Measurements from ENCODE around the gene GGT5.
"Not testable (repeated sequence)": the region's sequence is repeated elsewhere in the genome, so short reads cannot be mapped to it uniquely, and the experiment has no call there.

Gene GGT5

GRCh38 chr22:24247564-24248344, 2.9 kb upstream of the GGT5 start:
- H3K9me3 Mint-ChIP-seq, result no peaks in the 10 kb centered on the region
- no peaks in the 10 kb centered on the region for H3K27me3 Mint-ChIP-seq
- H3K36me3 Mint-ChIP-seq (ENCODE audit: low read depth), result no peaks in the 10 kb centered on the region
- peaks cover 16% of the 10 kb centered on the region for H3K4me1 Mint-ChIP-seq (ENCODE audit: low read depth)
- DNase-seq, result peak; percentile 65
- H3K4me3 Mint-ChIP-seq, result no peak overlapping the region
- no peak overlapping the region for H3K27ac Mint-ChIP-seq

- DNase-seq, result no peak
- peaks cover 23% of the 10 kb centered on the region for H3K4me1 Mint-ChIP-seq (ENCODE audit: low read depth)
- H3K27ac Mint-ChIP-seq, result no peak overlapping the region
- no peak overlapping the region for H3K4me3 Mint-ChIP-seq
- H3K9me3 Mint-ChIP-seq, result no peaks in the 10 kb centered on the region
- no peaks in the 10 kb centered on the region for H3K36me3 Mint-ChIP-seq (ENCODE audit: low read depth)
- no peaks in the 10 kb centered on the region for H3K27me3 Mint-ChIP-seq
Observed at GRCh38 chr22:24247011-24247507, 2.2 kb upstream of the GGT5 start.

GRCh38 chr22:24245584-24246561, 991 bp upstream of the GGT5 start:
- H3K27me3 Mint-ChIP-seq; H3K4me3 Mint-ChIP-seq; DNase-seq; H3K36me3 Mint-ChIP-seq (ENCODE audit: low read depth); H3K9me3 Mint-ChIP-seq; H3K27ac Mint-ChIP-seq: not testable (repeated sequence)
- H3K4me1 Mint-ChIP-seq (ENCODE audit: low read depth), result peaks cover 31% of the 10 kb centered on the region

- no peaks in the 10 kb centered on the region for H3K9me3 Mint-ChIP-seq
- no peaks in the 10 kb centered on the region for H3K27me3 Mint-ChIP-seq
- no peak for DNase-seq
- H3K4me3 Mint-ChIP-seq, result no peak overlapping the region
- no peaks in the 10 kb centered on the region for H3K36me3 Mint-ChIP-seq (ENCODE audit: low read depth)
- peaks cover 35% of the 10 kb centered on the region for H3K4me1 Mint-ChIP-seq (ENCODE audit: low read depth)
- no peak overlapping the region for H3K27ac Mint-ChIP-seq
Observed at GRCh38 chr22:24244144-24244787, 616 bp downstream of the GGT5 start.

GRCh38 chr22:24243417-24243816, 1.5 kb downstream of the GGT5 start:
- H3K4me3 Mint-ChIP-seq; DNase-seq; H3K9me3 Mint-ChIP-seq; H3K27me3 Mint-ChIP-seq; H3K36me3 Mint-ChIP-seq (ENCODE audit: low read depth): not testable (repeated sequence)
- Mint-ChIP-seq H3K4me1 (ENCODE audit: low read depth) (peaks cover 35% of the 10 kb centered on the region), H3K27ac (peak overlapping the region; percentile 55)

- H3K4me3 Mint-ChIP-seq; H3K36me3 Mint-ChIP-seq (ENCODE audit: low read depth); H3K27me3 Mint-ChIP-seq; H3K9me3 Mint-ChIP-seq; H3K27ac Mint-ChIP-seq; DNase-seq: not testable (repeated sequence)
- H3K4me1 Mint-ChIP-seq (ENCODE audit: low read depth), result peaks cover 35% of the 10 kb centered on the region
Observed at GRCh38 chr22:24240985-24241692, 3.7 kb downstream of the GGT5 start.

GRCh38 chr22:24240381-24240780, 4.5 kb downstream of the GGT5 start:
- H3K36me3 Mint-ChIP-seq (ENCODE audit: low read depth), result no peaks in the 10 kb centered on the region
- H3K27me3 Mint-ChIP-seq, result no peaks in the 10 kb centered on the region
- no peaks in the 10 kb centered on the region for H3K9me3 Mint-ChIP-seq
- peaks cover 35% of the 10 kb centered on the region for H3K4me1 Mint-ChIP-seq (ENCODE audit: low read depth)
- no peak overlapping the region for H3K4me3 Mint-ChIP-seq
- no peak overlapping the region for H3K27ac Mint-ChIP-seq
- DNase-seq, result no peak

GRCh38 chr22:24238101-24238694, 6.7 kb downstream of the GGT5 start:
- H3K4me1 Mint-ChIP-seq (ENCODE audit: low read depth), result peaks cover 24% of the 10 kb centered on the region
- not testable (repeated sequence) for H3K36me3 Mint-ChIP-seq (ENCODE audit: low read depth); H3K27me3 Mint-ChIP-seq; H3K9me3 Mint-ChIP-seq; DNase-seq; H3K27ac Mint-ChIP-seq; H3K4me3 Mint-ChIP-seq

GRCh38 chr22:24236656-24237055, 8.2 kb downstream of the GGT5 start:
- no peak for DNase-seq
- no peaks in the 10 kb centered on the region for H3K36me3 Mint-ChIP-seq (ENCODE audit: low read depth)
- H3K4me3 Mint-ChIP-seq, result no peak overlapping the region
- no peaks in the 10 kb centered on the region for H3K27me3 Mint-ChIP-seq
- H3K9me3 Mint-ChIP-seq, result no peaks in the 10 kb centered on the region
- no peak overlapping the region for H3K27ac Mint-ChIP-seq
- peaks cover 10% of the 10 kb centered on the region for H3K4me1 Mint-ChIP-seq (ENCODE audit: low read depth)

- H3K27me3 Mint-ChIP-seq, result no peaks in the 10 kb centered on the region
- no peaks in the 10 kb centered on the region for H3K36me3 Mint-ChIP-seq (ENCODE audit: low read depth)
- H3K4me1 Mint-ChIP-seq (ENCODE audit: low read depth), result peaks cover 3% of the 10 kb centered on the region
- H3K27ac Mint-ChIP-seq, result no peak overlapping the region
- no peaks in the 10 kb centered on the region for H3K9me3 Mint-ChIP-seq
- H3K4me3 Mint-ChIP-seq, result no peak overlapping the region
- no peak for DNase-seq
Observed at GRCh38 chr22:24235315-24235714, 9.6 kb downstream of the GGT5 start.

GRCh38 chr22:24233816-24234215, 11.1 kb downstream of the GGT5 start:
- no peaks in the 10 kb centered on the region for H3K36me3 Mint-ChIP-seq (ENCODE audit: low read depth)
- no peaks in the 10 kb centered on the region for H3K9me3 Mint-ChIP-seq
- no peak for DNase-seq
- peaks cover 3% of the 10 kb centered on the region for H3K4me1 Mint-ChIP-seq (ENCODE audit: low read depth)
- H3K27me3 Mint-ChIP-seq, result no peaks in the 10 kb centered on the region
- H3K27ac Mint-ChIP-seq, result no peak overlapping the region
- no peak overlapping the region for H3K4me3 Mint-ChIP-seq

GRCh38 chr22:24233235-24233634, 11.6 kb downstream of the GGT5 start:
- no peak overlapping the region for H3K27ac Mint-ChIP-seq
- no peak overlapping the region for H3K4me3 Mint-ChIP-seq
- H3K9me3 Mint-ChIP-seq, result no peaks in the 10 kb centered on the region
- DNase-seq, result no peak
- H3K27me3 Mint-ChIP-seq, result no peaks in the 10 kb centered on the region
- H3K4me1 Mint-ChIP-seq (ENCODE audit: low read depth), result peaks cover 3% of the 10 kb centered on the region
- H3K36me3 Mint-ChIP-seq (ENCODE audit: low read depth), result no peaks in the 10 kb centered on the region

- no peaks in the 10 kb centered on the region for H3K36me3 Mint-ChIP-seq (ENCODE audit: low read depth)
- H3K27me3 Mint-ChIP-seq, result no peaks in the 10 kb centered on the region
- H3K27ac Mint-ChIP-seq, result no peak overlapping the region
- H3K9me3 Mint-ChIP-seq, result no peaks in the 10 kb centered on the region
- H3K4me3 Mint-ChIP-seq, result no peak overlapping the region
- DNase-seq, result no peak
- peaks cover 3% of the 10 kb centered on the region for H3K4me1 Mint-ChIP-seq (ENCODE audit: low read depth)
Observed at GRCh38 chr22:24232725-24233124, 12.2 kb downstream of the GGT5 start.

- no peak for DNase-seq
- no peaks in the 10 kb centered on the region for H3K36me3 Mint-ChIP-seq (ENCODE audit: low read depth)
- no peaks in the 10 kb centered on the region for H3K9me3 Mint-ChIP-seq
- H3K27me3 Mint-ChIP-seq, result no peaks in the 10 kb centered on the region
- peaks cover 3% of the 10 kb centered on the region for H3K4me1 Mint-ChIP-seq (ENCODE audit: low read depth)
- no peak overlapping the region for H3K4me3 Mint-ChIP-seq
- no peak overlapping the region for H3K27ac Mint-ChIP-seq
Observed at GRCh38 chr22:24232124-24232523, 12.8 kb downstream of the GGT5 start.
